ENCODE results near the gene CIP2A. TPM values are rescaled to one million over a fixed set of nuclear protein-coding genes. Genes with fewer than 3 reads are reported as not detected.

The CIP2A gene
- total RNA-seq, 1 experiment from 2014 or later: 34.2 TPM

DNA sequence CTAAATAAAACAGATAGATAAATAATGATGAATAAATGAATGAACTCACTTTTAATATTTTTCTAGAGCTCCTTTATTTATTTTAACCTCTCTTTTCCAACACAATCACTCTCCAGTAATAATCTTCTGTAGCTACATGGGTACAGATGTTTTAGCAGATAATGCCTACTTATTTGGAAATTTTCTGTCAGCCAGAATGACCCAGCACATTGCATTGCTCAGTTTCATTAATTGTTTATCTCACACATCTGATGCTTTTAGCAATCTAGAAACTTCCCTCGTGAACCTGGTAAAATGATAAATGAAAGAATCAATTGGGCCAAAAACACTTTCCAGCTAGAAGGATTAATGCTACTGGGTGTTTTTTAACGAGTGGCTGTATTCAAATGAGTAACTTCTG is 64.0 kb downstream of the CIP2A start:
- Mint-ChIP-seq H3K36me3 (ENCODE audit: insufficient read depth in 1 of 3, low read depth in 3 of 3) (no peaks in the 10 kb centered on the region), H3K9me3 (no peaks in the 10 kb centered on the region), H3K27ac (no peak overlapping the region), H3K4me1 (peaks cover 3 to 12% of the 10 kb centered on the region in 2 experiments; a peak in 3 of 4 replicates), H3K27me3 (ENCODE audit: low read depth) (no peaks in the 10 kb centered on the region), H3K4me3 (no peak overlapping the region)
- no peaks in the 10 kb centered on the region for H4K20me1 ChIP-seq (ENCODE audit: control insufficient read depth, insufficient read depth, insufficient read length)
- DNase-seq: no peak
- no peaks in the 10 kb centered on the region for H3K79me1 ChIP-seq (ENCODE audit: insufficient read depth, low read depth, low read length, poor library complexity, severe bottlenecking)
- H2AFZ ChIP-seq (ENCODE audit: low read length): no peak overlapping the region
- no peak overlapping the region for H3K14ac ChIP-seq (ENCODE audit: insufficient read depth, low read length)
- H3K23me2 ChIP-seq (ENCODE audit: insufficient read length, low read depth, low read length, poor library complexity, severe bottlenecking): no peaks in the 10 kb centered on the region
- no peak overlapping the region for H4K8ac ChIP-seq (replicated peaks; ENCODE audit: insufficient read length, low read depth, low read length)
- no peak overlapping the region for H2BK120ac ChIP-seq (ENCODE audit: low read depth, low read length, poor library complexity, severe bottlenecking)
- H3K23ac ChIP-seq (ENCODE audit: insufficient read length, low read depth, low read length): no peak overlapping the region
- no peaks in the 10 kb centered on the region for H3K9me3 ChIP-seq (ENCODE audit: control insufficient read depth, low read depth, low read length)
- TF ChIP-seq, protein P1, sequence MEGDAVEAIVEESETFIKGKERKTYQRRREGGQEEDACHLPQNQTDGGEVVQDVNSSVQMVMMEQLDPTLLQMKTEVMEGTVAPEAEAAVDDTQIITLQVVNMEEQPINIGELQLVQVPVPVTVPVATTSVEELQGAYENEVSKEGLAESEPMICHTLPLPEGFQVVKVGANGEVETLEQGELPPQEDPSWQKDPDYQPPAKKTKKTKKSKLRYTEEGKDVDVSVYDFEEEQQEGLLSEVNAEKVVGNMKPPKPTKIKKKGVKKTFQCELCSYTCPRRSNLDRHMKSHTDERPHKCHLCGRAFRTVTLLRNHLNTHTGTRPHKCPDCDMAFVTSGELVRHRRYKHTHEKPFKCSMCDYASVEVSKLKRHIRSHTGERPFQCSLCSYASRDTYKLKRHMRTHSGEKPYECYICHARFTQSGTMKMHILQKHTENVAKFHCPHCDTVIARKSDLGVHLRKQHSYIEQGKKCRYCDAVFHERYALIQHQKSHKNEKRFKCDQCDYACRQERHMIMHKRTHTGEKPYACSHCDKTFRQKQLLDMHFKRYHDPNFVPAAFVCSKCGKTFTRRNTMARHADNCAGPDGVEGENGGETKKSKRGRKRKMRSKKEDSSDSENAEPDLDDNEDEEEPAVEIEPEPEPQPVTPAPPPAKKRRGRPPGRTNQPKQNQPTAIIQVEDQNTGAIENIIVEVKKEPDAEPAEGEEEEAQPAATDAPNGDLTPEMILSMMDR (conservative IDR thresholded peaks at IDR 0.05): no peak
- H3K9ac ChIP-seq (ENCODE audit: extremely low read depth, insufficient read length, low read length): no peak overlapping the region
- H2AK5ac ChIP-seq (ENCODE audit: insufficient read length, low read length): no peak overlapping the region
- no peak overlapping the region for H3K27ac ChIP-seq (ENCODE audit: insufficient read length, low read depth, low read length)
- no peaks in the 10 kb centered on the region for H3K4me1 ChIP-seq (ENCODE audit: insufficient read depth, low read length)
- H4K91ac ChIP-seq (ENCODE audit: insufficient read length, low read depth, low read length): no peak overlapping the region
- no peak overlapping the region for H3K56ac ChIP-seq (ENCODE audit: insufficient read length, low read depth, low read length)
- no peak overlapping the region for H3K18ac ChIP-seq (ENCODE audit: insufficient read length, low read depth, low read length)
- H2BK12ac ChIP-seq (ENCODE audit: insufficient read length, low read depth, low read length): no peak overlapping the region
- no peaks in the 10 kb centered on the region for H3K27me3 ChIP-seq (ENCODE audit: insufficient read depth, low read length)
- H2BK20ac ChIP-seq (ENCODE audit: low read depth, low read length, poor library complexity, severe bottlenecking): no peak overlapping the region
- no peak overlapping the region for H2BK15ac ChIP-seq (ENCODE audit: low read depth, low read length)
- no peak overlapping the region for H3K4ac ChIP-seq (ENCODE audit: low read depth, low read length)
- H3T11ph ChIP-seq (ENCODE audit: low read length): no peak overlapping the region
- no CpG with 5 or more reads among the region's 2 CpGs for WGBS (ENCODE audit: extremely low coverage, insufficient read length, low lambda C conversion rate)
- H3K4me2 ChIP-seq (ENCODE audit: insufficient read depth, insufficient read length, low read length): no peak overlapping the region
- no peak overlapping the region for H2BK5ac ChIP-seq (ENCODE audit: insufficient read length, low read length)
- no peaks in the 10 kb centered on the region for H3K79me2 ChIP-seq (ENCODE audit: insufficient read depth, low read length)
- H4K5ac ChIP-seq (ENCODE audit: insufficient read length, low read depth, low read length): no peak overlapping the region
